Stimulated activated CD8-positive, alpha-beta memory T cell treated with anti-CD3 and anti-CD28 coated beads, Interleukin-4, amount 100 ng/mL, for 24 hours (primary cell): Measurements from ENCODE around the gene FAM114A2.
"Not testable (repeated sequence)": the region's sequence is repeated elsewhere in the genome, so short reads cannot be mapped to it uniquely, and the experiment has no call there.

ENCODE experiments used
- DNase-seq: peaks from one replicate; pipeline ENCODE4 v3.0.0-alpha.2; 2020; ENCODE audit warnings: low read depth

Gene FAM114A2

GRCh38 chr5:154047324-154047723 is 8.6 kb upstream of the FAM114A2 start:
- DNase-seq: no peak

- DNase-seq: no peak
Measured at GRCh38 chr5:154046486-154046885, 7.8 kb upstream of the FAM114A2 start.

DNA sequence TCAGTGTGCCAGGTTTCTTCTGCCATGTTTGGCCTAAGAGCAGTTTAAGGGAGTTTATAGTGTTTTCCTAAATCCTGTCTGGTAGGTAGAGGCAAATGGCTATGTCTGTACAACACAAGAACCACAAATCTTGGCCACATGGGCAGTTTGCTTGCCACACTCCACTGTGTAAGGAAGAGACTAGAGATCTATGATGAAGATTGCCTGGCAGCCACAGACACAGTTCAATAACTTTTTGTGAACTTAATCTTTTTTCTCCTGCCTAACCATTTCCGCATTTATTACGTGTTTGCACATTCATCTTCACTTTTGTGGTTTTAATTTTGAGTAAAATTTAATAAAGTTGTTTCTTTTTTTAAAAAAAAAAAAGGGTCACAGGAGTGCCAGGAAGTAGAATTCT is 5.9 kb upstream of the FAM114A2 start:
- no peak for DNase-seq

- DNase-seq: no peak
Measured at GRCh38 chr5:154044099-154044498, 5.4 kb upstream of the FAM114A2 start.

DNA sequence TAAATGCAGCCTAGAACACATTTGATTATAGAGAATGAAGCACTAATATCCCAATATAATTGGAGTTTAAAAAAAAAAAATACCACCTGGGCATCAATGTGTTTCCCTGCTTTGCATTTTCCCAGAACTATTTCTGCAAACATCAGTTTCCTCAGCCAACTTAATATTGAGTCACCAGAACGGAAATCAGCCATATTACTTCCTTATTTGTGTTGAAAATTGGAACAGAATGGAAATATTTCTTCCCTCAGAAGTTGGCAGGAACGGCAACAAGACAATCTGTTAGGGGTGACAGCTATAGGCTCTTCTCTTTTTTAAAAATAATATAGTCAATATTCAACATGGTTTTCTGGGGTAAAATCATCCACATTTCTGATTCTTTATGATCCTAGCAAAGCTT is 4.1 kb upstream of the FAM114A2 start:
- DNase-seq: no peak

GRCh38 chr5:154039458-154039829 is 734 bp upstream of the FAM114A2 start:
- DNase-seq: no peak

DNA sequence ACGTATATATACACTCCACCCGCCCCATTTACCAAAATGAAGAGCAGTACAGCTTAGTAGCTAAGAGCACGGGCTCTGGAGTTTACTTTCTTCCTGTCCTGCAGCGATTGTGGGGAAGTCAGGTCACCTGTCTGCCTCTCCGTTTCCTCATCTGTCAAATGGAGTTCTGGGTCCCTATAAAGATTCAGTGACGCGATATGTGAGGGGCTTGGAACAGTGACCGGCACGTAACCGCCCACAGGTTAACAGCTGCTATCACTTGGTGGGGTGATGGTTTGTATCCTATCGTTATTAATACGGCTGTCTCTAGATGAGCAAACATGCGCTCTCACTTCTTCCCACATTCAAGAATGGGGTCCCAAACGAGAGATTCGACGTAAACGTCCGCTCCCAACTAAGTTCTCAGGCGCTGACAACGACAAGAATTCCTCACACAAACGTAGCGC is 426 bp downstream of the FAM114A2 start:
- no peak for DNase-seq

DNA sequence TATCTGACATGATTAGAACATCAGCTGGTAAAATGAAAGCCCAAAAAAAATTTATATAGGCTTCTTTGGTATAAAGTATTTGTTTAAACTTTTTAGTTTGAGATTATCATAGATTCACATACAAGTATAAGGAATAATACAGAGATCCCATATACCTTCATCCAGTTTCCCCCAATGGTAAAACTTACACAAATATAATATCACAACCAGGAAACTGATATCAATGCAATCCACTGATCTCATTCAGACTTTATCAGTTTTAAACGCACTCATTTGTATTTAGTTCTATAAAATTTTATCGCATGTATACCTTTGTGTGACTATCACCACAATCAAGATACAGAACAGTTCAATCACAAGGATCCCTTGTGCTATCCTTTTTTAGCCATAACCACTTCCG is 3.8 kb downstream of the FAM114A2 start:
- no peak for DNase-seq

GRCh38 chr5:154031937-154032489 is 6.7 kb downstream of the FAM114A2 start:
- no peak for DNase-seq

GRCh38 chr5:154025951-154026350 is 12.8 kb downstream of the FAM114A2 start:
- no peak for DNase-seq

DNA sequence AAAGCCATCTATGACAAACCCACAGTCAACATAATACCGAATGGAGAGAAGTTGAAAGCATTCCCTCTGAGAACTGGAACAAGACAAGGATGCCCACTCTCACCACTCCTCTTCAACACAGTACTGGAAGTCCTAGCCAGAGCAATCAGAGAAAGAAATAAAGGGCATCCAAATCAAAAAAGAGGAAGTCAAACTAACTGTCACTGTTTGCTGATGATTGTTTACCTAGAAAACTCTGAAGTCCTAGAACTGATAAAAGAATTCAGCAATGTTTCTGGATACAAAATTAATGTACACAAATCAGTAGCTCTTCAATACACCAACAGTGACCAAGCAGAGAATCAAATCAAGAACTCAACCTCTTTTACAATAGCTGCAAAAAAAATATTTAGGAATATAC is 19.8 kb downstream of the FAM114A2 start:
- DNase-seq: not testable (repeated sequence)

DNA sequence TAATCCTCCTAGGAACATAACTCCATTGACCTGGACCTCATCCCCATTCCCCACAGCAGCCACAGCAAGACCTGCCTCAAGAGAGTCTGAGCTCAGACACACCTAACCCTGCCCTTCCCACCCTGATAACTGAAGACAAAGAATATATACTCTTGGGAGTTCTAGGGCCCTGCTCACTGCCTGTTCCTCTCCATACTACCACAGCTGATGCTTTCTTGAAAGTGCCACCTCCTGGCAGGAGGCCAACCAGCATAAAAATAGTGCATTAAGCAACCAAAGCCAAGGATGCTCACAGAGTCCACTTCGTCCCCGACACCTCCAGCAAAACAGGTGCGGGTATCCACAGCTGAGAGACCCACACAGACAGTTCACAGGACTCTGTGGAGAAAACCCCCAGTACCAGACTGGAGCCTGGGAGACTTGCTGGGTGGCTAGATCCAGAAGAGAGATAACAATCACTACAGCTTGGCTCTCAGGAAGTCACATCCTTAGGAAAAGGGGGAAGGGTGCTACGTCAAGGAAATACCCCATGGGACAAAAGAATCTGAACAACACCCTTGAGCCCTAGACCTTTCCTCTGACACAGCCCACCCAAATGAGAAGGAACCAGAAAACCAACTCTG is 23.5 kb downstream of the FAM114A2 start:
- no peak for DNase-seq

DNA sequence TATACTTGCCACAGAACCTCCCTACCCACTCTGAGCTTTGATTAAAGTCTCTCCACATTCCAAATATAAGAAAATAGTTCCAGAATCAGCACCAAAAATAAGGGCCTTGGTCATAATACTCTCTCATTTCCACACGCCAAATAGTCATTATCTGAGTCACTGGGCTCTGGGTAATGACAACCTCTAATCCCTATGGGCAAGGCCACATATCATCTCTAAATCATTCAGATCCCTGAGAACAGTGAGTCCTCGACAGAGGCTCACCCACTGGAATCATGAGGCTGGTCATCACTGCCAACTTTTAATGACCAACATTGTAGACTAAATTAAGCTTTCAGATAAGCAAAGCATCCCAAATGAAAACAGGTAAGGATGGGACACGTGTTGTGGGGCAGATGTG is 28.1 kb downstream of the FAM114A2 start:
- no peak for DNase-seq

DNA sequence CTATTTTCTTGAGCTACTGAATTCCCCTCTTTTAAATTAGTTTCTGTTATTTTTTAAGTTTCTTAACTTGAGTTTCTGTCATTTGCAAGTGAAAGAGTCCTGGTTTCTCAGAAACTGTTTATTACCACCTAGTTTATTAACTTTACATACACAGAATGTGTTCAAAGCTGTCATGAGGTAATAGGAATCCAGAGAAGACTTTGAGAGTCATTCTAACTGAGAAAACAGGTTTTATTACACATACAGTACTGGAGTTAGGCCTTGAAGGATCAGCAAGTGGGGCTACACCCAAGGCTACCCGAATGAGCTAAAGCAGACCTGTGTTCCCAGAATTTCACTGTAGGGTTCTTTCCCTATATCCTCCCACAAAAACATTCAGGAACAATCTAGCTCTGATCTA is 33.1 kb downstream of the FAM114A2 start:
- DNase-seq: no peak

GRCh38 chr5:154002511-154003020 is 36.1 kb downstream of the FAM114A2 start:
- DNase-seq: no peak

DNA sequence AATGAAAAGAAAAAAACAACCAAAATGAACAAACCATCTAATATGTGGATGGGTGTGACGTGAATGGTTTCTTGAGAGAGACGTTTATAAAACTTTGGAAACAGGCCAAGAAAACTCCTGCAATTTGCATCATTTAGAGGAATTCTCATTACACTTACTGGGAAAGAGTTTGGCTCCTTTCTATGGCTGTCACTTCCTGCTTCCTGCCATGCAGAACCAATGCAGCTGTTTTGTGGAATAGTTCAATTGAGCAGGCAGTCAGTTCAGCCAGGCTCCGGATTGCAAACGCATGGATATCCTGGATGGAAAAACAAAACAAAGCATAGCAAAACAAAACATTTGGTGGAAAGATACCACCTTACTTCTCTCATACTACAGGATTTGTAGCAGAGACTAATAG is 36.6 kb downstream of the FAM114A2 start:
- DNase-seq: no peak

DNA sequence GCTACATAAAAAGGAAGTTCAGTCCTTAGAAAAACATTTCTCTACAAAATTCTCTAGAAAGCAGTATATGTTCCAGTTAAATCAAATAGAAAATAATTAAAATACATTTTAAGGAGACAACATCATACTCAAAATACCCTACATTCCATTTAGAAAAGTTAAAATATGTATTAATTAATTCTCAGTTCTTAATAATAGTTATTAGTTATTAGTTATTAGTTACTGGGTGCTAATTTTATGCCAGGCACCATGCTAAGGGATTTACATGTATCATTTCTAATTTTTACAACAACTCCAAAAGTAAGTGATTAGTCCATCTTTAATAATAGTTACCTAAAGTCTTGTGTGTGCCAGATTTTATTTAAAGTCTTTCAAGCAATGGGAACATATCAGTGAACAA is 38.0 kb downstream of the FAM114A2 start:
- DNase-seq: no peak

DNA sequence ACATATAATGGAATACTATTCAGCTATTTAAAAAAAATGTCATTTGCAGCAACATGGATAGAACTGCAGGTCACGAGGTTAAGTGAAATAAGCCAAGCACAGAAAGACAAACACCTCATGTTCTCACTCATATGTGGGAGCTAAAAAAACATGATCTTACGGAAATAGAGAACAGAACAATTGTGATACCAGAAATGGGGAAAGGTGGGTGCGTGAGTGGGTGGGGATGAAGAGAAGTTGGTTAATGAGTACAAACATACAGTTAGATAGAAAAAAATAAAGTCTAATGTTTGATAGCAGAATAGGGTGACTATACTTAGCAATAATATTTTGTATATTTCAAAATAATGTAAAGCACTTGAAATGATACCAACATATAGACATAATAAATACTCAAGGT is 38.7 kb downstream of the FAM114A2 start:
- DNase-seq: no peak

DNA sequence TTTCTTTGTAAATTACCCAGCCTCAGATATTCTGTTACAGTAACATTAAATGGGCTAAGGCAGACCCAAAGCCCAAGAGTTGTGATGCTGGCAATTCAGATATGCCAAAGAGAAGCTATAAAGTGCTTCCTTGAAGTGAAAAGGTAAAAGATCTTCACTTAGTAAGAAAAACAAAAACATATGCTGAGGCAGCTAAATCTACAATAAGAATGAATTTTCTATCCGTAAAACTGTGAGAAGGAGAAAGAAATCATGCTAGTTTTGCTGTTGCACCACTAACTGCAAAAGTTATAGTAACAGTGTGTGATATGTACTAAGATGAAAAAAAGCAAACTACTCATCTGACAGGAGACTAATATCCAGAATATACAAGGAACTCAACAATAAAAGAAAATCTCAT is 39.9 kb downstream of the FAM114A2 start:
- no peak for DNase-seq

- DNase-seq: no peak
Measured at GRCh38 chr5:153998010-153998409, 40.7 kb downstream of the FAM114A2 start.

GRCh38 chr5:153991168-153991567 is 47.5 kb downstream of the FAM114A2 start:
- no peak for DNase-seq

DNA sequence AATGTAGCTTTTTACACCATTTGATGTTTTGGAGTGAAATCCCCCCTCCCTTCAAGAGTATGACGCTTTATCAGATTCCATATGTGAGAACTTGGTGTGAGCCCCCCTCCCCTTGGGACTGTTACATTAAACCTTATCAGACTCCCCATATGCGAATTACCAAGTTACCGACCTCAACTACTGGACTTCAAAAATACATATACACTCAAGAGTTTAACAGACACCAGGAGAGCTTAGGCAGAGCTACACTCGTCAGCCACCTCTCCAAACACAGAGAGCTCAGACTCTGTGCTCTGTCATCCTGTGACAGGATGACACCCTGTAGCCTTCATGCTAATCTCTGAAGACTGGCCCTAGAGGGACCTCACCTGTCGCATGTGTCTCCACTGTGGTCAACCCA is 50.2 kb downstream of the FAM114A2 start:
- DNase-seq: no peak

DNA sequence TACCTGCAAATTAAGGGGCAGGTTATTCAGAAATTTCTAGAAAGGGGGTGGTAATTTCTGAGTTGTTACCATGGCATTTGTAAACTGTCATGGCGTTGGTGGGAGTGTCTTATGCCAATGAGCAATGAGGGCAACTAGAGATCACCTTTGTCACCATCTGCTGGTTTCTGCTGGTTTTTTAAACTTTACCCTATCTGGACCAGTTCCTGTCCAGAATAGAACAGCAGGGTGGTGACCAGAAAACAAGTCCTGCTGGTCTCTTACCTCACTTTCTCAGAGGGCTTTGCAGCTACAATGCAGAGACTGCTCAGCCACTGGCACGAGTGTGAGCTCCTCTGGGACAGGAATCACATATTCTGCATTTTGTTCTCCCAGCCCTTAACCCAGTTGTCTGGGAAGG is 51.4 kb downstream of the FAM114A2 start:
- no peak for DNase-seq

- DNase-seq: no peak
Measured at GRCh38 chr5:153985498-153985897, 53.2 kb downstream of the FAM114A2 start.
